Kidney epithelial cell (primary cell): ENCODE results near the gene KRT77. TPM values are rescaled to one million over a fixed set of nuclear protein-coding genes. Genes with fewer than 3 reads are reported as not detected.

ENCODE experiments used
- DNase-seq: peaks from one replicate; pipeline ENCODE4 v3.0.0-alpha.2; 2010; ENCODE audit warnings: low read depth
- H3K27me3 ChIP-seq: 2 replicates; pipeline ENCODE4 v1.6.0; 2011; ENCODE audit warnings: low read length; ENCODE audit not compliant: control insufficient read depth, insufficient read depth
- H3K36me3 ChIP-seq: 2 replicates; pipeline ENCODE4 v1.5.1; 2011; ENCODE audit warnings: low read length; ENCODE audit not compliant: control insufficient read depth, insufficient read depth
- H3K4me3 ChIP-seq: 2 replicates; pipeline ENCODE4 v1.5.1; 2011; ENCODE audit warnings: low read depth, mild to moderate bottlenecking, control low read depth, low read length
- total RNA-seq: library from RNA; depleted of rRNA; stranded (reverse); fragments of >200 nt; gene quantifications from 2 replicates; pipeline ENCODE4 v1.2.3, GENCODE V29; 2015
- TF ChIP-seq, protein P1 (sequence below): IDR thresholded peaks from 2 replicates; pipeline ENCODE4 v1.5.1; 2011; ENCODE audit warnings: mild to moderate bottlenecking, moderate library complexity, low read length, control low read depth, inconsistent platforms; ENCODE audit not compliant: insufficient read depth, poor library complexity, severe bottlenecking

Gene KRT77
- total RNA-seq, 1 donor from 2014 or later = not detected

DNA sequence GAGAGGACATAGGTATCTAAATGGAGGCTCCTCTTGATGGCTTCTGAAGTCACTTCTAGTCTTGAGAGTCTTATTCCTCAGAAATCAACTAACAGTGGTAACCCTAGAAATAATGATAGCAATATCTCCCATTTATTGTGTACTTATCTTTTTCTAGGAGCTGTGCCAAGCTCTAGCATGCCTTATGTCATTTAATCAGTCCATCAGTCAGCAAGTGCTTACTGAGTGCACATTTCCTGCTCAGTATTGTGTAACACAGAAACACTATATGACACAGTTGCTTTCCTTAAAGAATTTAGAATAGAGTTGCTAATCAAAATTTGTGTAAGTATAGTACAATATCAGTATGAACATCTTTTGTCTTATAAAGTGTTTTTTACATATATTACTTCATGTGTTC, 37.3 kb upstream of the KRT77 start:
- no peaks in the 10 kb centered on the region for H3K36me3 ChIP-seq
- H3K27me3 ChIP-seq = peaks cover 1% of the 10 kb centered on the region
- H3K4me3 ChIP-seq = no peak overlapping the region
- TF ChIP-seq, protein P1, sequence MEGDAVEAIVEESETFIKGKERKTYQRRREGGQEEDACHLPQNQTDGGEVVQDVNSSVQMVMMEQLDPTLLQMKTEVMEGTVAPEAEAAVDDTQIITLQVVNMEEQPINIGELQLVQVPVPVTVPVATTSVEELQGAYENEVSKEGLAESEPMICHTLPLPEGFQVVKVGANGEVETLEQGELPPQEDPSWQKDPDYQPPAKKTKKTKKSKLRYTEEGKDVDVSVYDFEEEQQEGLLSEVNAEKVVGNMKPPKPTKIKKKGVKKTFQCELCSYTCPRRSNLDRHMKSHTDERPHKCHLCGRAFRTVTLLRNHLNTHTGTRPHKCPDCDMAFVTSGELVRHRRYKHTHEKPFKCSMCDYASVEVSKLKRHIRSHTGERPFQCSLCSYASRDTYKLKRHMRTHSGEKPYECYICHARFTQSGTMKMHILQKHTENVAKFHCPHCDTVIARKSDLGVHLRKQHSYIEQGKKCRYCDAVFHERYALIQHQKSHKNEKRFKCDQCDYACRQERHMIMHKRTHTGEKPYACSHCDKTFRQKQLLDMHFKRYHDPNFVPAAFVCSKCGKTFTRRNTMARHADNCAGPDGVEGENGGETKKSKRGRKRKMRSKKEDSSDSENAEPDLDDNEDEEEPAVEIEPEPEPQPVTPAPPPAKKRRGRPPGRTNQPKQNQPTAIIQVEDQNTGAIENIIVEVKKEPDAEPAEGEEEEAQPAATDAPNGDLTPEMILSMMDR = no peak
- DNase-seq = no peak

DNA sequence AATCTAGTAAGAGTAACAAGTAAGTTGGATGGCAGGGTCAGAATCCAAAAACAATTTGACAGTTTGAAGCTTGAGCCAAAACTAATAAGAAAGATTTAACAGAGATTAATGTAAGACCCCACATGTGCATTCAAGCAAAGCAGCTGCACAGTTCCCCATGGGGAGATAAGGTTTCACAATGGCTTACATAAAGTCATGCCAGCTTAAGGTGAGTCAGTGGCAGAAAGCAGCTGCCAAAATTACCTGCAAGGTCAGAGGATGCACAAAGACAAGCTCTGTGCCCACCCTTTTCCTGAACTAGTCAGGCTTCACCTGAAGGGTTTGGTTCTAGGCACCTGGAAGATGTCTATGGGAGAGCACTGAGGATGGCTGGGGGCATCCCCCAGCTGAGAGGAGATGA, 36.6 kb upstream of the KRT77 start:
- no peak for DNase-seq
- no peak overlapping the region for H3K4me3 ChIP-seq
- no peaks in the 10 kb centered on the region for H3K27me3 ChIP-seq
- TF ChIP-seq, protein P1 = no peak
- H3K36me3 ChIP-seq = no peaks in the 10 kb centered on the region

DNA sequence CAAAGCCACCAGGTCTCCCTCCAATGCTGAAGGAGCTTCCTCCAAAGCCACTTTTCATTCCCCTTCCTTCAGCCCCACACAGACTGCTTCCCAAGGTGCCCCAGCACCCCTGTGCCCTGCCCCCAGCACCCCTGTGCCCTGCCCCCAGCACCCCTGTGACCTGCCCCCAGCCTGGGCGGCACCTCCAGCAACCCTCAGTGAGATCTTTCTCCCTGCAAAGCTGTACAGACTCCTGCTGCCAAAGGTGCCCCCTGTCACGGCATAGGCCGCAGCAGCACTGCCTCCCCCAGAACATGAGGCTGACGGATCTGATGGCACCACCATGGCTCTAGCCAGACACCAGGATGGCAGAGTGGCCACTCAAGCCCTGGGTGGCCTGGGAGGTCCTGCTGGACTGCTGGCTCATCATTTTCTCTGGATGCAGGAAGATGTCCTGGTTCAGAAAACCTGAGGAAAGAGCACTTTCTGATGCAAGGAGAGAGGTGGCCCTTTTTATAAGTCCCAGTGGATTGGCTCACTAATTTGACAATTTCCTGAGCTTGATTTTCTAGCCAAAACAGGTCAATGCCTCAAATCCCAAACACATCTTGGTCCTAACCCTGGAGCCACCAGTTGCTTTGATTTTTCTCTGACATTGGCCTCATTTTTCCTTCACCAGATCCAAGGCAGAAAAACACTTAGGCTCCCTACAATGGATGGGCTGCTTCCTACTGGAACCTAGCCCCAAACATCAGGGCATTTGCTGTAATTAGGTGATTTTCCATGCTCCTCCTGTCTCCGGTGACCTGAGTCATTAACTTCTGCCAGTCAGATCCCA, 32.7 kb upstream of the KRT77 start:
- TF ChIP-seq, protein P1 = no peak
- peaks cover 4% of the 10 kb centered on the region for H3K27me3 ChIP-seq
- DNase-seq = no peak
- no peaks in the 10 kb centered on the region for H3K36me3 ChIP-seq
- H3K4me3 ChIP-seq = no peak overlapping the region

DNA sequence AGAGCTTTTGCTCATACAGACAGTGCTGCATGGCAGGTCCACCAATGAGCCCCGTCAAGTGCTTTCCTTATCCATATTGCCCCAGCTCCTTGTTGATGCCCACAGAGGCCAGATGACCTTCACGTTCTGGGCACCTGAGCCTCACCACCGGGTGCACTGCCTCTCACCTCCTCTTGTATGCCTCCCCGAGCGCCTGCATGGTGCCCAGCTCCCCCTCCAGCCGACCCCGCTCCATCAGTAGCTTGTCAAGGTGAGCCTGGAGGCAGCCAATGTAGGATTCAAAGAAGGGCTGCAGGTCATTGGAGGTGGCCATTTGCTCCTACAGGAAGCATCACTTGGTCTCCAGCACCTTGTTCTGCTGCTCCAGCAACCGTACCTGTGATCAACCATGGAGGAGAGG, 31.8 kb upstream of the KRT77 start:
- TF ChIP-seq, protein P1 = no peak
- peaks cover 4% of the 10 kb centered on the region for H3K27me3 ChIP-seq
- no peak for DNase-seq
- H3K4me3 ChIP-seq = no peak overlapping the region
- no peaks in the 10 kb centered on the region for H3K36me3 ChIP-seq

DNA sequence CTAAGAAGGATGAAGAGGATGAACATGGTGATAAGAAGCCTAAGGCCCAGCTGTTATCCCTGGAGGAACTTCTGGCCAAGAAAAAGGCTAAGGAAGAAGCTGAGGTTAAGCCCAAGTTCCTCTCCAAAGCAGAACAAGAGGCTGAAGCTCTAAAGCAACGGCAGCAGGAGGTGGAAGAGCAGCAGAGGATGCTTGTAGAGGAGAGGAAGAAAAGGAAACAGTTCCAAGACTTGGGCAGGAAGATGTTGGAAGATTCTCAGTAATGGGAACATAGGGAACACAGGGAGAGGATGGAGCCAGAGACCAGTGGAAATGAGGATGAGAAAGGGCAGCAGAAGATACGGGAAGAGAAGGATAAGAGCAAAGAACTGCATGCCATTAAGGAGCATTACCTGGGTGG, 27.5 kb upstream of the KRT77 start:
- TF ChIP-seq, protein P1 = no peak
- Histone ChIP-seq H3K36me3 (no peaks in the 10 kb centered on the region), H3K4me3 (no peak overlapping the region), H3K27me3 (peaks cover 4% of the 10 kb centered on the region)
- no peak for DNase-seq

DNA sequence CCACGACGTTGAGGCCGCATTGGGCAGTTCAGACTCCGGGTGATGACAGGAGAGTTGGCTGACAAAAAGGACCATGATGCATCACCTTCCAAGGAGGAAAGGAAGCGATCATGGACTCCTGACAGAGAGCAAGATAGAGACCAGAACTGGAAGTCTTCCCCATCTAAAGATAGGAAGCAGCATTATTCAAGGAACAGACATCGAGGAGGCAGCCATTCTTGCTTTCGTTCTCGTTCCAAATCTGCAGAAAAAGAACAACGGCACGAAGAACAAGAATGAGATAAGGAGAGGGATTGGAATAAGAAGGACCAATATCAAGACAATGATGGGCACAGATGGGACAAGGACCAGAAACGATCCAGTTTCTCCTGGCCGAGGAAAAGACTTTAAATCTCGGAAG, 27.1 kb upstream of the KRT77 start:
- no peak for DNase-seq
- no peak overlapping the region for H3K4me3 ChIP-seq
- peaks cover 4% of the 10 kb centered on the region for H3K27me3 ChIP-seq
- TF ChIP-seq, protein P1 = no peak
- no peaks in the 10 kb centered on the region for H3K36me3 ChIP-seq
